ENCODE data around the gene ARHGAP6.
"Not testable (repeated sequence)": the region's sequence is repeated elsewhere in the genome, so short reads cannot be mapped to it uniquely, and the experiment has no call there.

Gene ARHGAP6

DNA sequence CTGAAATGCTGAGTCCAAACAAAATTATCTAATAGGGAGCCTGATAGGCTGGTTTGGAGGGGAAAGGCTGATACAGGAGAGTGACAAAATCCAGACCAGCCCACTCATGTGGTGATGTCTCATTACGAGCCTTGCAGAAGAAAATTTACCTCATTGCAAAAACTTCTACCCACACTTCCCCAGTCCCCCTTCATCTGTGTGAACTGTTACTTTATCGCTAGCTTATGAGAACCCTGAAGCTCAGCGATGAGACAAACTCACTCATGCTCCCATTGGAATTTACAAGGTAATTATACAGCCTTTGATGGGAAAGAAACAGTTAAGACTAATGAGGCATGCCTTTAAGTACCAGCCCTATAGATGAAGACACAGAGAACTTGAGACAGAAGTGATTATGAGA is 76.1 kb downstream of the ARHGAP6 start:
- TF ChIP-seq, protein P1, sequence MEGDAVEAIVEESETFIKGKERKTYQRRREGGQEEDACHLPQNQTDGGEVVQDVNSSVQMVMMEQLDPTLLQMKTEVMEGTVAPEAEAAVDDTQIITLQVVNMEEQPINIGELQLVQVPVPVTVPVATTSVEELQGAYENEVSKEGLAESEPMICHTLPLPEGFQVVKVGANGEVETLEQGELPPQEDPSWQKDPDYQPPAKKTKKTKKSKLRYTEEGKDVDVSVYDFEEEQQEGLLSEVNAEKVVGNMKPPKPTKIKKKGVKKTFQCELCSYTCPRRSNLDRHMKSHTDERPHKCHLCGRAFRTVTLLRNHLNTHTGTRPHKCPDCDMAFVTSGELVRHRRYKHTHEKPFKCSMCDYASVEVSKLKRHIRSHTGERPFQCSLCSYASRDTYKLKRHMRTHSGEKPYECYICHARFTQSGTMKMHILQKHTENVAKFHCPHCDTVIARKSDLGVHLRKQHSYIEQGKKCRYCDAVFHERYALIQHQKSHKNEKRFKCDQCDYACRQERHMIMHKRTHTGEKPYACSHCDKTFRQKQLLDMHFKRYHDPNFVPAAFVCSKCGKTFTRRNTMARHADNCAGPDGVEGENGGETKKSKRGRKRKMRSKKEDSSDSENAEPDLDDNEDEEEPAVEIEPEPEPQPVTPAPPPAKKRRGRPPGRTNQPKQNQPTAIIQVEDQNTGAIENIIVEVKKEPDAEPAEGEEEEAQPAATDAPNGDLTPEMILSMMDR (conservative IDR thresholded peaks at IDR 0.05), result no peak
- H3K27ac ChIP-seq, result no peak overlapping the region

DNA sequence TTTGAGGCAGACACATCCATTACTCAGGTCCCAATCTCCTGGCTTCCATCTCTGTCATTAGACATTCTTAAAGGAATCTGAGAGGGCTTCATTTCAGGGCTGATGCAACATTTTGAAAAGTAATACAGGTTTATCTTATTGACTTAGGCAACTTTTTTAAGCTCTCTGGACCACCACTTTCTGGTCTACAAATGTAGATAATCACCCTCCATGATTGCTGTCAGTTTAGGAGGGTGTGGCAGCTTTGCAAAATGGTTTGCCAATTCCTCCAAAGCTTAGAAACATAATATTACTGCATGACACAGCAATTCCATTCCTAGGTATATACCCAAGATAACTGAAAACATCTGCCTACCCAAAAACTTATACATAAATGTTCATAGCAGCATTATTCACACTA is 77.6 kb downstream of the ARHGAP6 start:
- TF ChIP-seq, protein P1 (conservative IDR thresholded peaks at IDR 0.05), result no peak
- H3K27ac ChIP-seq, result no peak overlapping the region

DNA sequence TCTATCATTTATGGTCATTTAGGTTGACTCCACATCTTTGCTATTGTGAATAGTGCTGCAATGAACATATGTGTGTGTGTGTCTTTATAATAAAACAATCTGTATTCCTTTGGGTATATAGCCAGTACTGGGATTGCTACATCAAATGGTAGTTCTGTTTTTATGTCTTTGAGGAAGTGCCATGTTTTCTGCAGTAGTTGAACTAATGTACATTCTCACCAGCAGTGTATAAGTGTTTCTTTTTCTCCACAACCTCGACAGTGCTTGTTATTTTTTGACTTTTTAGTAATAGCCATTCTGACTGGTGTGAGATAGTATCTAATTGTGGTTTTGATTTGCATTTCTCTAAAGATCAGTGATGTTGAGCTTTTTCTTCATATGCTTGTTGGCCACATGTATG is 80.5 kb downstream of the ARHGAP6 start:
- TF ChIP-seq, protein P1 (conservative IDR thresholded peaks at IDR 0.05), result no peak
- H3K27ac ChIP-seq, result no peak overlapping the region

DNA sequence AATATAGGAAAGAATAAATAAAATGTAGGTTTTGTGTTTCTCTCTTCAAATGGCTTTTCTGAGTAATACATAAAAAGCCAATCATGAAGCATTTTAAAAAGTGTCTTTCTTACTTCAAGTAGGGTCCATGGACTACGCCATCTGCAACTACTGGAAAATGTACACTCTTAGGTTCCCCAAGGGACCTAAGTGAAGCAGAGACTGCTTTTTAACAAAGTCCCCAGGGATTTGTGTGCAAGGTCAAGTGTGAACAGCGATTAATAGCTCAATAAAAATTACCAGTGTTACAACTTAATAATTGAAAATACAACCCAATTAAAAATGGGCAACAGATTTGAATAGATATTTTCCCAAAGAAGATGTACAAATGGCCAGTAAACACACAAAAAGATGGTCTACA is 84.9 kb downstream of the ARHGAP6 start:
- TF ChIP-seq, protein P1 (conservative IDR thresholded peaks at IDR 0.05), result no peak
- no peak overlapping the region for H3K27ac ChIP-seq

DNA sequence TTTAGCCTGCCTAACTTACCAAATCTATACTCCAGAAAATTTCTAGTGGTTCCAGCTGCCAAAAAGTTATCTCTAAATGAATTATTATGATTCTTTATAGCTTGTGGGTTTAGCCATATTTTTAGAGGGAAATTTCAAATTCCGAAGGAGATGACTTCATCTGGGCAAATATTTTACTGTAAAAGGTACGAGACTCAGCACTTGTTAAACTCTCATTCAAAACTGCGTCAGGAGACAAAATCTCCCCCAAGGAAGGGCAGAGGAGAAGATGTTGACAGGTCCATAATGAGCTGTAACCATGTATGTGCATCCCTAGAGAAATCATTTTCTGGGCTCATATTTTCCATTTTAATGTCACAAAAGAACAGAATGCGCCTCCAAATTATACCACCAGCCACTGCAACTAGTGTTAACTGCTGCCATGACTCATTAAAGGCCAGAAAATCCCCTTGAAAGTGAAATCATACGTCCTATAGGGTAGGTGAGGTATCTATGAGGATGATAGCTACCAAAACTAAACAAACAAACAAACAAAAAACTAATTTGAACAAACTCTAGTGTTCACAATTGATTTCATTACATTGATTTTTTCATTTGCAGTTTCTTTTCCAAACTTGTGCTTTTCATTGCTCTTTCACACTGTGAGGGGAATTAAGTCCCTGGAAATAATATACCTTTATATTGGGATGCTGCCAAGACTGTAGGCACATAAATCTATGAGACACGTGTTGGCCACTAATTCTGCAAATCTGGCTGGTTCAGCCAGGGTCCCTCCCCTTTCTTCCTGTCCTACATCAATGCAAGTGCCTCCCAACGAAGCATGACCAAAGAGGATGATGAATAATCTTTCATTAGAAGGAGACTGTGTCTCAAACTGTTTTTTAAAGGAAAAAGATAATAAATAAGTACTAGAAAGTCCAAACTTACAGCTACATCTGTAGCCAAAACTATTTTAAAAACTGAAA is 85.8 kb downstream of the ARHGAP6 start:
- no peak overlapping the region for H3K27ac ChIP-seq
- TF ChIP-seq, protein P1 (conservative IDR thresholded peaks at IDR 0.05), result no peak

DNA sequence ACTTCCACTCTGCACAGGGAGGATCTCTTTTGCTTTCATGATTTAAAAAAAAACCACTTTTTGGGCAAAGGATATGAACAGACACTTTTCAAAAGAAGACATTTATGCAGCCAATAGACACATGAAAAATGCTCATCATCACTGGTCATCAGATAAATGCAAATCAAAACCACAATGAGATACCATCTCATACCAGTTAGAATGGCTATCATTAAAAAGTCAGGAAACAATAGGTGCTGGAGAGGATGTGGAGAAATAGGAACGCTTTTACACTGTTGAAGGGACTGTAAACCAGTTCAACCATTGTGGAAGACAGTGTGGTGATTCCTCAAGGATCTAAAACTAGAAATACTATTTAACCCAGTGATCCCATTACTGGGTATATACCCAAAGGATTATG is 87.4 kb downstream of the ARHGAP6 start:
- H3K27ac ChIP-seq, result not testable (repeated sequence)

DNA sequence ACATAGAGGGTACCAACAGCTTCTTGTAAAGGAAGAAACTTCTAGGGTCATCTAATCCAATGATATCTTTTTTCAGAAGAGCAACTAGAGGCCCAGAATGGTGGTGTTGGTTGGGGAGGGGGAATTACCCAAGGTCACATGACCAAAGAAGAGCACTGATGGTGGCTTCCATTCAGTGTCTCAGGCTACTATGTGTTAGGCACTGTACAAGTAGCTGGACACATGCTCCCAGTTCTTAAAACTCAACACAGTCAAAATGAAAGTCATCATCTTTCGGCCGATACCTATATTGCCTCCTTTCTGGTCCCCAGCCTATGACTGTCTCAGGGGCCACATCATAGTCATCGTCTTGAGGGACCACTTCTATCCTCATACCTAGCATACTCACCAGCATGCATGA is 88.1 kb downstream of the ARHGAP6 start:
- no peak overlapping the region for H3K27ac ChIP-seq
- TF ChIP-seq, protein P1 (conservative IDR thresholded peaks at IDR 0.05), result no peak

DNA sequence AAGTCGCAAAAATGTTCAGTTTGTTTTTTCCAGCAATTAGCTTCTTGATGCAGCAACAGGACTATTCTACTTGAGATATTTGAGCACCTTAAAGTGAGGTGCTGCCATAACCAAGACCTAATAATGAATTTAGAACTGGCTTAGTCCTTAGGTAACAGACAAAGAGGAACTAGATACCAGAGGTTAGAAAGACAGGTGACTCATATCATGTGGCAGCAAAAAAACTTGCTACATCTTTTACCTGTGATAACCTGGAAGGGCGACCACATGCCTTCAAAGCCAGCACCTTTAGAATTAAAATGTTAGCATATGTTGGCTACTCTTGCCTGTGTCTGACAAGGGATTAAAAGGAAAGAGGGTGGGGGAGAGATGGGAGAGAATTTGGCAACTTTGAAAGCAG is 90.4 kb downstream of the ARHGAP6 start:
- TF ChIP-seq, protein P1 (conservative IDR thresholded peaks at IDR 0.05), result no peak

More for the DNA sequence above, 90.4 kb downstream of the ARHGAP6 start:
- H3K27ac ChIP-seq, result no peak overlapping the region

Data from VCaP (cell line).